GM06990 (cell line): ENCODE data around the gene PRSS22.
"Not testable (repeated sequence)": the region's sequence is repeated elsewhere in the genome, so short reads cannot be mapped to it uniquely, and the experiment has no call there.

Experiments used
- DNase-seq: peaks from one replicate; pipeline ENCODE4 v3.0.0-alpha.2; 2011; ENCODE audit not compliant: insufficient read length; ENCODE audit errors: extremely low read depth
- H3K27me3 ChIP-seq: replicated peaks from 2 replicates; pipeline ENCODE4 v1.6.0; 2011; ENCODE audit warnings: low read length; ENCODE audit not compliant: control insufficient read depth, insufficient read depth
- H3K36me3 ChIP-seq: 2 replicates; pipeline ENCODE4 v1.5.1; 2011; ENCODE audit warnings: low read length; ENCODE audit not compliant: control insufficient read depth, insufficient read depth
- H3K4me3 ChIP-seq: replicated peaks from 2 replicates; pipeline ENCODE4 v1.5.1; 2011; ENCODE audit warnings: low read depth, mild to moderate bottlenecking, control low read depth, low read length
- CTCF ChIP-seq: IDR thresholded peaks from 2 replicates; pipeline ENCODE4 v1.5.1; 2011; ENCODE audit warnings: low read length, control low read depth, mild to moderate bottlenecking, inconsistent platforms; ENCODE audit not compliant: insufficient read depth, poor library complexity, severe bottlenecking

PRSS22 gene

GRCh38 chr16:2857451-2858244 is at the start of gene PRSS22:
Gene PRSS22 (minus strand): TSS chr16:2858170. CDS start chr16:2858104, 66 bp downstream.
- DNase-seq: no peak
- Histone ChIP-seq H3K27me3 (no peaks in the 10 kb centered on the region), H3K36me3 (no peaks in the 10 kb centered on the region), H3K4me3 (no peak within 1 kb of the TSS)
- TF ChIP-seq CTCF: no peak

- H3K36me3 ChIP-seq, H3K4me3 ChIP-seq, H3K27me3 ChIP-seq, DNase-seq: not testable (repeated sequence)
- TF ChIP-seq CTCF: peak; percentile 52
Measured at GRCh38 chr16:2907084-2907753, 49.2 kb upstream of the PRSS22 start.

- Histone ChIP-seq H3K27me3 (no peaks in the 10 kb centered on the region), H3K4me3 (peak overlapping the region; percentile 0; the same call in 1 of the 2 replicates), H3K36me3 (no peaks in the 10 kb centered on the region)
- TF ChIP-seq CTCF: no peak
- no peak for DNase-seq
Measured at GRCh38 chr16:2905988-2906387, 48.0 kb upstream of the PRSS22 start.

GRCh38 chr16:2905241-2905987 is 47.4 kb upstream of the PRSS22 start:
- peak; percentile 95 for DNase-seq
- no peak for TF ChIP-seq CTCF
- Histone ChIP-seq H3K4me3 (peak overlapping the region; percentile 86), H3K27me3 (no peaks in the 10 kb centered on the region), H3K36me3 (no peaks in the 10 kb centered on the region)

- peak overlapping the region; percentile 86 for H3K4me3 ChIP-seq
- DNase-seq: no peak
- no peak for TF ChIP-seq CTCF
- no peaks in the 10 kb centered on the region for H3K36me3 ChIP-seq
- no peaks in the 10 kb centered on the region for H3K27me3 ChIP-seq
Measured at GRCh38 chr16:2904922-2905240, 46.9 kb upstream of the PRSS22 start.
